Mucosa of descending colon (tissue), 3 donors: ENCODE measurements around the gene PRKG1. TPM values are rescaled to one million over a fixed set of nuclear protein-coding genes. Genes with fewer than 3 reads are reported as not detected.
A peak's percentile ranks its signal among the peaks of the same experiment; 100 is the strongest.

ENCODE experiments used
- ATAC-seq: fragments of 200-7000 bp; cut with Tn5 transposase; one replicate; pipeline ENCODE4 v1.9.1; 2020; ENCODE audit warnings: mild to moderate bottlenecking, moderate library complexity
- DNase-seq, 3 donors: peaks; one replicate each; pipeline ENCODE4 v3.0.0-alpha.2; 2020
- H3K36me3 ChIP-seq: fragments of 200-600 bp; one replicate; pipeline ENCODE4 v1.8.0; 2021; ENCODE audit warnings: low read depth, mild to moderate bottlenecking
- H3K4me1 ChIP-seq: fragments of 200-600 bp; one replicate; pipeline ENCODE4 v1.8.0; 2021; ENCODE audit warnings: low read depth, mild to moderate bottlenecking
- H3K4me3 ChIP-seq: fragments of 200-600 bp; one replicate; pipeline ENCODE4 v1.8.0; 2021; ENCODE audit warnings: mild to moderate bottlenecking
- H3K9me3 ChIP-seq: fragments of 200-600 bp; one replicate; pipeline ENCODE4 v1.8.0; 2021; ENCODE audit warnings: mild to moderate bottlenecking
- CTCF ChIP-seq: fragments of 200-600 bp; IDR thresholded peaks from one replicate; pipeline ENCODE4 v1.8.0; 2022; ENCODE audit warnings: antibody characterized with exemption, mild to moderate bottlenecking
- intact Hi-C, 2 donors: fragments of 100-400 bp; cut with DNase I in 1 of 2; cut with micrococcal nuclease in 1 of 2; formaldehyde crosslinking; loops; one replicate each; pipeline versions ENCODE4 v1.11.0 to v1.11.1; 2022; cut with DNase I, micrococcal nuclease
- total RNA-seq, 3 donors: library from RNA; stranded (reverse); fragmentation: NEBNext Ultra II Directional in 2 of 3; extraction: Animal tissue kit (Norgen Biotek cat#: 25700) in 2 of 3; gene quantifications; one replicate each; pipeline versions ENCODE4 v1.2.1 to v1.2.4, GENCODE V29; 2021 to 2023
- donor health status: DM: no; HTN: no; CAD: no; lungs with moderate emphysema.
- donor health status: DM: no; HTN: no; CAD: no.
- donor health status: DM: no; HTN: yes; CAD: no.

PRKG1 gene
- total RNA-seq, 3 donors from 2014 or later: 17.1 to 55.6 (median 21.1) TPM

DNA sequence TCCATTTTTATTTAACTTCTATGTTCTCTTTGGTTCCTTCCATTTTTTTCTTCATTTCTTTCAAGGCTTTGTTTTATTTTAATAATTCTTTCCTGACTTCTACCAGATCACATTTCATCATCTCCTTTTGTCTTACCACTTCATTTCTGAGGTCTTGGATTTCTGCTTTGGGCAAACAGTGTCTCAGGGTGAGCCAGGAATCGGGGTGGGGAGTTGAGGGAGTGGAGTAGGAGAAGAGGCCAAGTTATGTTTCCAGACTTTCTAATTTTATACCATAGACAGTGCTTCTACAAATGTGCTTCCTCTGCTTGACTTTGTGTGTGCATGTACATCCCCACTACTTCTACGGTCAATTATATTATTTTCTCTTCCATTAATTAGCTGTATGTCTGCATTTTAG lies 112.1 kb downstream of the PRKG1 start:
- Histone ChIP-seq H3K4me1 (no peaks in the 10 kb centered on the region), H3K36me3 (no peaks in the 10 kb centered on the region), H3K4me3 (no peak overlapping the region), H3K9me3 (no peaks in the 10 kb centered on the region)
- no peak for TF ChIP-seq CTCF
- ATAC-seq: no peak
- no peak for DNase-seq
- intact Hi-C loops: no loop called here

- Histone ChIP-seq H3K4me3 (no peak overlapping the region), H3K4me1 (no peaks in the 10 kb centered on the region), H3K36me3 (no peaks in the 10 kb centered on the region), H3K9me3 (no peaks in the 10 kb centered on the region)
- intact Hi-C loops: no loop called here
- ATAC-seq (no peak), DNase-seq (no peak)
- TF ChIP-seq CTCF: no peak
Measured at GRCh38 chr10:51188008-51188407, 113.7 kb downstream of the PRKG1 start.

DNA sequence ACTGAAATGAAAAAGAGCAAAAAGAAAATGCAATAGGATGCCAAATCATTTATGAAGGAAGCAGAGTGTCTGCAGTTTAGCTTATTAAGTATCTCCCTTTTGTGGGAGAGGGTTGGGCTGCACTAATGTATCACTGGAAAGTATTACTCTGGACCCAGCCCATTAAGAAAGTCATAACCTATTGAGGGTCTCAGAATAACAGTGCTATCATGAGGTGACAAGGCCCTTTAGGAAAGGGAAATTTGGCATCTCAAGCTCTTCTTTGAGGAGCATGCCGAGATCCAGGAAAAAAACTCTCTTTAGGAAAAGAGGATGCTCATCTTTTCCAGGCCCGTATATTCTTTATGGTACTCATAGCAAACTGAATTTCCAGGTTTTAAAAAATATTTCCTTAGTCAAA lies 114.6 kb downstream of the PRKG1 start:
- no peak overlapping the region for H3K4me3 ChIP-seq
- no peaks in the 10 kb centered on the region for H3K4me1 ChIP-seq
- TF ChIP-seq CTCF: no peak
- DNase-seq: no peak
- no peaks in the 10 kb centered on the region for H3K9me3 ChIP-seq
- intact Hi-C loops: no loop called here
- no peaks in the 10 kb centered on the region for H3K36me3 ChIP-seq
- ATAC-seq: no peak

DNA sequence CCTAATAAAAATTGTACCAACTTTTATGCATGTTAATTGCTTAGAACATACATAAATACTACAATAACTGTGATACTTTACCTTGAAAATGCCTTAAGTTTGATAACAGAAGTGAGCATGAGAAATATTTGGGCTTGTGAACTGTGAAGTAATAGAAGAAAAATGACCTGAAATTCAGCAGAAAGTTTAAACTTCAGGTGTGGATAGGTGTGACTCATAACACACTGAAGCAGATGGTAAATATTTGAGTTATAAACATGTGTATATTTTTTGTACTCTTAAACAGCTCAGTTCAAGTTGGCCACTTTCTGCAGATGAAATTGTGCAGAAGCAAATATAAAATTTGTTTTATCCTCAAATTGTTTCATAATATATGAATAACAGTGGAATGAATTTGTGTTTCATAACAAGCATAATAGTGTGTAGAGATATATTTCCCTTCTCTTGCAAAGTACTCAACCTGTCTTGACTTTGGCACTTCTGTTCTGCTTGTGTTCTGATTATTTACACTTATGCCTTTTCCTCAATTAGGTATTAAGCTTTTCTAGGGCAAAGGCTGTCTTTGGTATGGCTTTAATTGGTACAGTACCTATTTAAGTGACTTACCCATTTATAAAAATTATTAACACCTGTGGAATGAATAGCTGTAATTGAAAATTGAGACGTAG lies 122.4 kb downstream of the PRKG1 start:
- ATAC-seq: peak; percentile 63
- intact Hi-C loops: no loop called here

GRCh38 chr10:51198170-51198569 lies 123.9 kb downstream of the PRKG1 start:
- no peak for DNase-seq
- no peak for TF ChIP-seq CTCF
- intact Hi-C loops: no loop called here
- Histone ChIP-seq H3K36me3 (no peaks in the 10 kb centered on the region), H3K9me3 (no peaks in the 10 kb centered on the region), H3K4me1 (peaks cover 8% of the 10 kb centered on the region), H3K4me3 (no peak overlapping the region)
- peak; percentile 41 for ATAC-seq

More for the DNA sequence above, 122.4 kb downstream of the PRKG1 start:
- Histone ChIP-seq H3K4me1 (peaks cover 8% of the 10 kb centered on the region), H3K4me3 (no peak overlapping the region), H3K9me3 (no peaks in the 10 kb centered on the region), H3K36me3 (no peaks in the 10 kb centered on the region)
- no peak for DNase-seq
- TF ChIP-seq CTCF: no peak

DNA sequence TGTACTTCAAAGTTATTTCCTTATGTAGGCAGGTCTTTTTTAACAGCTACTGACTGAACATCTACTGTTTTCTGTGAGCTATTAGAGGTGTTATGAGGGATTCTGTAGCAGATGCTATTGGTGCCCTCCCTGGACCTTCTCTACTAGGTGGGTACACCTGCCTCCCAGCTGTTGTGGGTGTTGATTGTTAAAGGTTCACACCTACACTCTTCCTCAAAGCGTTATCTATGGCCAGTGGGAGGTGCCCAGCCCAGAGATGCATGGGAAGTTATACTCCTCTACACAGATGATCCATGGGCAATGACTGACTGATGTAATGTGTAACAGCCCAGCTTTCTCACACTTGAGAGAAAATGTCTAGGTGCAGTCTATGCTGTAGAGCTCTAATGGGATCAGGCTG lies 127.7 kb downstream of the PRKG1 start:
- DNase-seq (peak in 2 of 3 donors; percentile 46 to 67), ATAC-seq (peak; percentile 91)
- H3K4me3 ChIP-seq: no peak overlapping the region
- no peaks in the 10 kb centered on the region for H3K36me3 ChIP-seq
- intact Hi-C loops: no loop called here
- TF ChIP-seq CTCF: no peak
- H3K4me1 ChIP-seq: no peaks in the 10 kb centered on the region
- no peaks in the 10 kb centered on the region for H3K9me3 ChIP-seq
